Activated CD8-positive, alpha-beta memory T cell treated with anti-CD3 and anti-CD28 coated beads for 36 hours (primary cell): Measurements from ENCODE around the gene CCDC7. TPM values are rescaled to one million over a fixed set of nuclear protein-coding genes. Genes with fewer than 3 reads are reported as not detected.
"Not testable (repeated sequence)": the region's sequence is repeated elsewhere in the genome, so short reads cannot be mapped to it uniquely, and the experiment has no call there.

Experiments used
- CTCF ChIA-PET: fragments of 350-600 bp; sonication (Branson Sonifier 250); formaldehyde crosslinking; loops from one replicate; lab custom pipeline; 2021; ENCODE audit warnings: antibody characterized with exemption; lab: Charles Lee
- POLR2A ChIA-PET: fragments of 350-600 bp; sonication (Branson Sonifier 250); formaldehyde crosslinking; loops from one replicate; lab custom pipeline; 2021; ENCODE audit warnings: antibody characterized with exemption; lab: Charles Lee
- total RNA-seq, 2 experiments: library from RNA; stranded (reverse); gene quantifications; one replicate each; pipeline ENCODE4 v1.2.3, GENCODE V29; 2021

CCDC7 gene
- total RNA-seq: 1 to 10 TPM; 6.8 to 7.4 TPM

GRCh38 chr10:32445740-32446535 is at the start of gene CCDC7:
Gene CCDC7, plus strand, starts transcription at chr10:32446140. Its CDS starts 5,503 bp downstream, at chr10:32451643.
- ChIA-PET CTCF (interaction anchor here (1.0 to 1.3 kb wide), 2 partner anchors 35 to 202 kb away, joined by 3 to 4 read pairs; no protein-coding TSS in a partner anchor), POLR2A (interaction anchor here (0.5 to 1.3 kb wide), 3 partner anchors 68 to 387 kb away, joined by 3 to 11 read pairs (median 3); no protein-coding TSS in a partner anchor)

- POLR2A ChIA-PET: interaction anchor here (0.7 kb wide), 1 partner anchor 9 kb away, joined by 4 read pairs; no protein-coding TSS in a partner anchor
- CTCF ChIA-PET: not testable (repeated sequence)
Measured at GRCh38 chr10:32397163-32397562, 48.8 kb upstream of the CCDC7 start.

- CTCF ChIA-PET, POLR2A ChIA-PET: not testable (repeated sequence)
Measured at GRCh38 chr10:32399720-32400119, 46.2 kb upstream of the CCDC7 start.

GRCh38 chr10:32400961-32401360 is 45.0 kb upstream of the CCDC7 start:
- POLR2A ChIA-PET: no interaction called here
- CTCF ChIA-PET: interaction anchor here (0.6 kb wide), 1 partner anchor 1001 kb away, joined by 3 read pairs; no protein-coding TSS in a partner anchor

- ChIA-PET CTCF (no interaction called here), POLR2A (no interaction called here)
Measured at GRCh38 chr10:32402499-32402898, 43.4 kb upstream of the CCDC7 start.

- ChIA-PET CTCF (no interaction called here), POLR2A (no interaction called here)
Measured at GRCh38 chr10:32403091-32403490, 42.8 kb upstream of the CCDC7 start.

- POLR2A ChIA-PET: interaction anchor here (0.5 kb wide), 1 partner anchor 542 kb away, joined by 3 read pairs; no protein-coding TSS in a partner anchor
- CTCF ChIA-PET: interaction anchor here (0.6 kb wide), 1 partner anchor 30 kb away, joined by 3 read pairs; no protein-coding TSS in a partner anchor
Measured at GRCh38 chr10:32408690-32409089, 37.2 kb upstream of the CCDC7 start.

GRCh38 chr10:32409741-32410140 is 36.2 kb upstream of the CCDC7 start:
- ChIA-PET CTCF (no interaction called here), POLR2A (no interaction called here)

GRCh38 chr10:32410569-32410968 is 35.4 kb upstream of the CCDC7 start:
- CTCF ChIA-PET: interaction anchor here (0.5 to 1.4 kb wide), 2 partner anchors 35 to 47 kb away, joined by 4 read pairs; no protein-coding TSS in a partner anchor
- POLR2A ChIA-PET: no interaction called here

GRCh38 chr10:32411797-32412498 is 34.0 kb upstream of the CCDC7 start:
- POLR2A ChIA-PET: no interaction called here
- CTCF ChIA-PET: no interaction called here

- ChIA-PET CTCF (no interaction called here), POLR2A (no interaction called here)
Measured at GRCh38 chr10:32412499-32412853, 33.5 kb upstream of the CCDC7 start.

- POLR2A ChIA-PET: no interaction called here
- CTCF ChIA-PET: no interaction called here
Measured at GRCh38 chr10:32413513-32413912, 32.4 kb upstream of the CCDC7 start.

GRCh38 chr10:32415361-32415760 is 30.6 kb upstream of the CCDC7 start:
- ChIA-PET POLR2A (no interaction called here), CTCF (no interaction called here)

- POLR2A ChIA-PET: no interaction called here
- CTCF ChIA-PET: no interaction called here
Measured at GRCh38 chr10:32417911-32418547, 27.9 kb upstream of the CCDC7 start.

GRCh38 chr10:32418572-32418971 is 27.4 kb upstream of the CCDC7 start:
- ChIA-PET POLR2A (no interaction called here), CTCF (no interaction called here)

GRCh38 chr10:32419615-32420014 is 26.3 kb upstream of the CCDC7 start:
- ChIA-PET CTCF (no interaction called here), POLR2A (no interaction called here)

- ChIA-PET CTCF (no interaction called here), POLR2A (no interaction called here)
Measured at GRCh38 chr10:32426186-32426585, 19.8 kb upstream of the CCDC7 start.

- ChIA-PET POLR2A (no interaction called here), CTCF (no interaction called here)
Measured at GRCh38 chr10:32433542-32433941, 12.4 kb upstream of the CCDC7 start.

GRCh38 chr10:32436215-32436614 is 9.7 kb upstream of the CCDC7 start:
- CTCF ChIA-PET: no interaction called here
- POLR2A ChIA-PET: no interaction called here

GRCh38 chr10:32437334-32437733 is 8.6 kb upstream of the CCDC7 start:
- ChIA-PET CTCF (no interaction called here), POLR2A (no interaction called here)
